OCI-LY7 (cell line): ENCODE data around the gene SNX14. TPM values are rescaled to one million over a fixed set of nuclear protein-coding genes. Genes with fewer than 3 reads are reported as not detected.

Source experiments
- BruUV-seq: library from RNA; stranded (reverse); fragments of 400-500 nt; replicated peaks from 2 replicates; lab custom pipeline; 2021; lab: Mats Ljungman, UMichigan
- CTCF ChIA-PET: fragments of 300-600 bp; sonication (Branson Sonifier 250); formaldehyde crosslinking; loops from one replicate; lab custom pipeline; 2022; ENCODE audit warnings: antibody characterized with exemption; ENCODE audit not compliant: unreplicated experiment; lab: Charles Lee
- POLR2A ChIA-PET: fragments of 300-600 bp; sonication (Branson Sonifier 250); formaldehyde crosslinking; loops from one replicate; lab custom pipeline; 2022; ENCODE audit warnings: antibody characterized with exemption; lab: Charles Lee
- DNase-seq: peaks from one replicate; pipeline ENCODE4 v3.0.0-alpha.2; 2015; ENCODE audit warnings: low spot score
- H2AFZ ChIP-seq: fragments of 200-600 bp; sonication (generic), shearing (Covaris generic); 2 replicates; pipeline ENCODE4 v1.6.1; 2014; ENCODE audit warnings: mild to moderate bottlenecking, antibody characterized with exemption, low read length, moderate library complexity
- H3K27ac ChIP-seq: fragments of 200-600 bp; sonication (generic); 2 replicates; pipeline ENCODE4 v1.5.1; 2014; ENCODE audit warnings: mixed run types, low read depth, mild to moderate bottlenecking, moderate library complexity, low read length, inconsistent platforms; ENCODE audit not compliant: poor library complexity, severe bottlenecking
- H3K36me3 ChIP-seq: fragments of 200-600 bp; sonication (generic); 2 replicates; pipeline ENCODE4 v1.6.1; 2014; ENCODE audit warnings: mild to moderate bottlenecking, antibody characterized with exemption, low read length, moderate library complexity, mixed read lengths; ENCODE audit not compliant: insufficient read depth
- H3K4me1 ChIP-seq: fragments of 200-600 bp; sonication (generic); 2 replicates; pipeline ENCODE4 v1.5.1; 2014; ENCODE audit warnings: mild to moderate bottlenecking, low read length; ENCODE audit not compliant: insufficient read depth, poor library complexity, severe bottlenecking
- H3K4me2 ChIP-seq: fragments of 200-600 bp; sonication (generic); 2 replicates; pipeline ENCODE4 v1.6.1; 2014; ENCODE audit warnings: mild to moderate bottlenecking, low read length
- H3K4me3 ChIP-seq: fragments of 200-600 bp; sonication (generic); 2 replicates; pipeline ENCODE4 v1.5.1; 2014; ENCODE audit warnings: mild to moderate bottlenecking, low read depth, low read length; ENCODE audit not compliant: poor library complexity, severe bottlenecking
- H3K79me2 ChIP-seq: fragments of 200-600 bp; sonication (generic); 2 replicates; pipeline ENCODE4 v1.6.1; 2016; ENCODE audit warnings: low read depth, mild to moderate bottlenecking, low read length, moderate library complexity, mixed read lengths; ENCODE audit not compliant: insufficient read depth
- H3K9me2 ChIP-seq: fragments of 200-600 bp; sonication (generic); 2 replicates; pipeline ENCODE4 v1.6.1; 2016; ENCODE audit warnings: mild to moderate bottlenecking, low read length, mixed read lengths; ENCODE audit not compliant: insufficient read depth
- H3K9me3 ChIP-seq: fragments of 200-600 bp; sonication (generic); 2 replicates; pipeline ENCODE4 v1.6.1; 2014; ENCODE audit warnings: mild to moderate bottlenecking, mixed run types, low read length, mixed read lengths
- H4K20me1 ChIP-seq: fragments of 200-600 bp; sonication (generic); 2 replicates; pipeline ENCODE4 v1.6.1; 2014; ENCODE audit warnings: mild to moderate bottlenecking, antibody characterized with exemption, low read length, moderate library complexity, mixed read lengths; ENCODE audit not compliant: insufficient read depth
- CTCF ChIP-seq: fragments of 200-600 bp; sonication (generic); conservative IDR thresholded peaks from 2 replicates; pipeline ENCODE4 v1.5.1; 2014; ENCODE audit warnings: mild to moderate bottlenecking, antibody characterized with exemption, low read length, moderate library complexity, mixed read lengths
- EZH2phosphoT487 ChIP-seq: fragments of 200-600 bp; sonication (generic); IDR thresholded peaks from 2 replicates; pipeline ENCODE4 v1.6.1; 2018; ENCODE audit warnings: low read depth, borderline replicate concordance, mild to moderate bottlenecking, mixed run types, antibody characterized with exemption, low read length, moderate library complexity, mixed read lengths
- intact Hi-C: fragments of 100-400 bp; cut with micrococcal nuclease; formaldehyde crosslinking; loops from one replicate; pipeline ENCODE4 v1.10.0; 2022; ENCODE audit not compliant: unreplicated experiment
- total RNA-seq, 2 experiments: library from RNA; depleted of rRNA in 1 of 2; stranded (reverse); fragments of >200 nt in 1 of 2; shearing (Covaris generic) in 1 of 2; gene quantifications; 2 replicates each; pipeline ENCODE4 v1.2.3, GENCODE V29; 2014 to 2022

The SNX14 gene
- total RNA-seq, 2 experiments from 2014 or later, result 73.4 to 75.3 TPM

- ChIA-PET POLR2A (interaction anchor here (0.6 kb wide), 1 partner anchor 11 kb away, joined by 3 read pairs; no protein-coding TSS in a partner anchor), CTCF (no interaction called here)
- peaks cover 56% of the 10 kb centered on the region for H3K79me2 ChIP-seq
- H3K4me1 ChIP-seq, result no peaks in the 10 kb centered on the region
- no peak overlapping the region for H3K27ac ChIP-seq
- H3K4me3 ChIP-seq, result no peak overlapping the region
- intact Hi-C loops, result no loop called here
- peaks cover 15% of the 10 kb centered on the region; the same call in 1 of the 2 replicates for H3K36me3 ChIP-seq
- no peaks in the 10 kb centered on the region for H3K9me2 ChIP-seq
- DNase-seq, result no peak
- no TSS peak for BruUV-seq
- no peak overlapping the region for H3K4me2 ChIP-seq
- peaks cover 8% of the 10 kb centered on the region; the same call in 1 of the 2 replicates for H4K20me1 ChIP-seq
- peaks cover 9% of the 10 kb centered on the region for H3K9me3 ChIP-seq
- TF ChIP-seq EZH2phosphoT487 (no peak), CTCF (no peak)
- H2AFZ ChIP-seq, result no peak overlapping the region
These were observed 14.1 kb downstream of the SNX14 start for GRCh38 chr6:85579581-85579980.

- POLR2A ChIA-PET, result interaction anchor here (0.6 to 0.7 kb wide), 3 partner anchors 19 to 112 kb away, joined by 3 to 4 read pairs (median 3); no protein-coding TSS in a partner anchor
- CTCF ChIA-PET, result no interaction called here
These were observed 17.2 kb downstream of the SNX14 start for GRCh38 chr6:85576476-85576875.

More at GRCh38 chr6:85576476-85576875, 17.2 kb downstream of the SNX14 start:
- DNase-seq, result no peak
- Histone ChIP-seq H3K4me1 (no peaks in the 10 kb centered on the region), H4K20me1 (peaks cover 8% of the 10 kb centered on the region; the same call in 1 of the 2 replicates), H3K9me3 (no peaks in the 10 kb centered on the region), H3K36me3 (peaks cover 27% of the 10 kb centered on the region), H3K4me2 (no peak overlapping the region), H3K9me2 (no peaks in the 10 kb centered on the region), H3K79me2 (peaks cover 41% of the 10 kb centered on the region), H2AFZ (no peak overlapping the region), H3K27ac (no peak overlapping the region), H3K4me3 (no peak overlapping the region)
- intact Hi-C loops, result no loop called here
- BruUV-seq, result no TSS peak
- no peak for TF ChIP-seq EZH2phosphoT487
- TF ChIP-seq CTCF, result no peak
